Vagina (tissue), 2 donors: ENCODE data around the gene ZNF888.

Experiments used
- POLR2AphosphoS5 ChIP-seq, 2 donors: sonication (generic); formaldehyde crosslinking; IDR thresholded peaks; one replicate each; pipeline ENCODE4 v1.9.0; 2017; ENCODE audit warnings: antibody characterized with exemption in 2 of 2, mild to moderate bottlenecking in 2 of 2, low read depth in 1 of 2; ENCODE audit not compliant: insufficient read depth in 1 of 2
- TF ChIP-seq, protein P1 (sequence below), 3 experiments: fragments of 450-650 bp in 2 of 3; fragments of 200-600 bp in 1 of 3; sonication (generic) in 1 of 3; IDR thresholded peaks; one replicate each; pipeline ENCODE4 v1.5.1; 2017 to 2019; ENCODE audit warnings: antibody characterized with exemption in 3 of 3, mild to moderate bottlenecking in 2 of 3, moderate library complexity in 2 of 3

DNA sequence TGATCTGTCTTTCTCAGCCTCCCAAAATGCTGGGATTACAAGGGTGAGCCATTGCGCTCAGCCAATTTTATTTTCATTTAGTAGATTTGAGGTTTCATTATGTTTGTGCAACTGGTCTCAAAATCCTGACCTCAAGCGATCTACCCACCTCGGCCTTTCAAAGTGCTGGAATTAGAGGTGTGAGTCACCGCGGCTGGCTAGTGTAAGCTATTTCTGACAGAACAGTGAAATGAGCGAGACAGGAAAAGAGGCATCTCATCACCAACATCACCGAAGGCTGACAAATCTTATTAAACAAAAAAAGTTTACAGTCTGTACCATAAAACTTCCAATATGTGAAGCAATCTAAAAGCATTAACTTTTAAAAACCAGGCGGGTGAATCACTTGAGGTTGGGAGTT, 12.2 kb upstream of the ZNF888 start:
- TF ChIP-seq, protein P1, sequence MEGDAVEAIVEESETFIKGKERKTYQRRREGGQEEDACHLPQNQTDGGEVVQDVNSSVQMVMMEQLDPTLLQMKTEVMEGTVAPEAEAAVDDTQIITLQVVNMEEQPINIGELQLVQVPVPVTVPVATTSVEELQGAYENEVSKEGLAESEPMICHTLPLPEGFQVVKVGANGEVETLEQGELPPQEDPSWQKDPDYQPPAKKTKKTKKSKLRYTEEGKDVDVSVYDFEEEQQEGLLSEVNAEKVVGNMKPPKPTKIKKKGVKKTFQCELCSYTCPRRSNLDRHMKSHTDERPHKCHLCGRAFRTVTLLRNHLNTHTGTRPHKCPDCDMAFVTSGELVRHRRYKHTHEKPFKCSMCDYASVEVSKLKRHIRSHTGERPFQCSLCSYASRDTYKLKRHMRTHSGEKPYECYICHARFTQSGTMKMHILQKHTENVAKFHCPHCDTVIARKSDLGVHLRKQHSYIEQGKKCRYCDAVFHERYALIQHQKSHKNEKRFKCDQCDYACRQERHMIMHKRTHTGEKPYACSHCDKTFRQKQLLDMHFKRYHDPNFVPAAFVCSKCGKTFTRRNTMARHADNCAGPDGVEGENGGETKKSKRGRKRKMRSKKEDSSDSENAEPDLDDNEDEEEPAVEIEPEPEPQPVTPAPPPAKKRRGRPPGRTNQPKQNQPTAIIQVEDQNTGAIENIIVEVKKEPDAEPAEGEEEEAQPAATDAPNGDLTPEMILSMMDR (IDR thresholded peaks at IDR 0.05): no peak
- TF ChIP-seq POLR2AphosphoS5 (IDR thresholded peaks at IDR 0.05; ENCODE audit: insufficient read depth in 1 of 2, low read depth in 1 of 2): no peak
